Measurements from ENCODE around the gene TSPAN4. TPM values are rescaled to one million over a fixed set of nuclear protein-coding genes. Genes with fewer than 3 reads are reported as not detected.

The TSPAN4 gene
- total RNA-seq, 4 donors from 2014 or later = 14.4 to 34.8 (median 21.5) TPM

GRCh38 chr11:863910-864827 lies 21.5 kb downstream of the TSPAN4 start:
- Histone ChIP-seq H3K27me3 (no peaks in the 10 kb centered on the region), H3K4me1 (peaks cover 0 to 5% of the 10 kb centered on the region in 2 donors), H3K36me3 (peaks cover 0 to 8% of the 10 kb centered on the region in 2 donors), H3K9me3 (no peaks in the 10 kb centered on the region), H3K27ac (no peak overlapping the region), H3K4me3 (no peak overlapping the region)
- no peak for TF ChIP-seq POLR2A (IDR thresholded peaks at IDR 0.05)
- no peak for TF ChIP-seq CTCF (IDR thresholded peaks at IDR 0.05 in 4 of 5, conservative IDR thresholded peaks at IDR 0.05 in 1 of 5)
- no peak for ATAC-seq
- in situ Hi-C loops (cut with MboI; ENCODE audit: low sequenced_read_pairs in 4 of 4) = no loop called here
- DNase-seq = no peak
- intact Hi-C loops (cut with DNase I; ENCODE audit: low total_unique reads) = no loop called here

- no peak for ATAC-seq
- peaks cover 0 to under 1% of the 10 kb centered on the region in 2 donors for H3K4me1 ChIP-seq
- no peaks in the 10 kb centered on the region for H3K27me3 ChIP-seq
- H3K27ac ChIP-seq = no peak overlapping the region
- no peak for DNase-seq
- TF ChIP-seq CTCF (IDR thresholded peaks at IDR 0.05 in 4 of 5, conservative IDR thresholded peaks at IDR 0.05 in 1 of 5) = no peak
- TF ChIP-seq POLR2A (IDR thresholded peaks at IDR 0.05) = no peak
- H3K4me3 ChIP-seq = no peak overlapping the region
- in situ Hi-C loops (cut with MboI; ENCODE audit: low sequenced_read_pairs in 4 of 4) = no loop called here
- H3K36me3 ChIP-seq = peaks cover 0 to 8% of the 10 kb centered on the region in 2 donors
- intact Hi-C loops (cut with DNase I; ENCODE audit: low total_unique reads) = no loop called here
- no peaks in the 10 kb centered on the region for H3K9me3 ChIP-seq
Observed at GRCh38 chr11:864898-865297, 22.2 kb downstream of the TSPAN4 start.

- Histone ChIP-seq H3K9me3 (no peaks in the 10 kb centered on the region), H3K36me3 (peaks cover 0 to 8% of the 10 kb centered on the region in 2 donors), H3K27me3 (no peaks in the 10 kb centered on the region), H3K4me3 (no peak overlapping the region), H3K4me1 (no peaks in the 10 kb centered on the region), H3K27ac (no peak overlapping the region)
- TF ChIP-seq POLR2A (IDR thresholded peaks at IDR 0.05) (no peak), CTCF (IDR thresholded peaks at IDR 0.05 in 4 of 5, conservative IDR thresholded peaks at IDR 0.05 in 1 of 5) (no peak)
- DNase-seq (no peak), ATAC-seq (no peak)
- in situ Hi-C loops (cut with MboI; ENCODE audit: low sequenced_read_pairs in 4 of 4) = no loop called here
- intact Hi-C loops (cut with DNase I; ENCODE audit: low total_unique reads) = no loop called here
Observed at GRCh38 chr11:865462-866430, 23.1 kb downstream of the TSPAN4 start.

- H3K4me3 ChIP-seq = no peak overlapping the region
- in situ Hi-C loops (cut with MboI; ENCODE audit: low sequenced_read_pairs in 4 of 4) = no loop called here
- DNase-seq (no peak), ATAC-seq (no peak)
- peaks cover 0 to 8% of the 10 kb centered on the region in 2 donors for H3K36me3 ChIP-seq
- H3K9me3 ChIP-seq = no peaks in the 10 kb centered on the region
- intact Hi-C loops (cut with DNase I; ENCODE audit: low total_unique reads) = no loop called here
- no peaks in the 10 kb centered on the region for H3K27me3 ChIP-seq
- H3K4me1 ChIP-seq = no peaks in the 10 kb centered on the region
- no peak overlapping the region for H3K27ac ChIP-seq
- no peak for TF ChIP-seq CTCF (IDR thresholded peaks at IDR 0.05 in 4 of 5, conservative IDR thresholded peaks at IDR 0.05 in 1 of 5)
- TF ChIP-seq POLR2A (IDR thresholded peaks at IDR 0.05) = no peak
Observed at GRCh38 chr11:866481-866880, 23.8 kb downstream of the TSPAN4 start.

All from gastrocnemius medialis (tissue), 4 donors.